HG03432 (cell line): ENCODE measurements around the gene IL20RA.
"Not testable (repeated sequence)": the region's sequence is repeated elsewhere in the genome, so short reads cannot be mapped to it uniquely, and the experiment has no call there.

Experiments used
- ATAC-seq: cut with Tn5 transposase; IDR thresholded peaks from one replicate; pipeline ENCODE4 v1.9.1; 2021; ENCODE audit warnings: mild to moderate bottlenecking, moderate library complexity; ENCODE audit not compliant: unreplicated experiment

The IL20RA gene

GRCh38 chr6:137044366-137045221 is at the start of gene IL20RA:
Gene IL20RA, minus strand, starts transcription at chr6:137044965. Its CDS starts 237 bp downstream, at chr6:137044728.
- peak; percentile 54 for ATAC-seq

DNA sequence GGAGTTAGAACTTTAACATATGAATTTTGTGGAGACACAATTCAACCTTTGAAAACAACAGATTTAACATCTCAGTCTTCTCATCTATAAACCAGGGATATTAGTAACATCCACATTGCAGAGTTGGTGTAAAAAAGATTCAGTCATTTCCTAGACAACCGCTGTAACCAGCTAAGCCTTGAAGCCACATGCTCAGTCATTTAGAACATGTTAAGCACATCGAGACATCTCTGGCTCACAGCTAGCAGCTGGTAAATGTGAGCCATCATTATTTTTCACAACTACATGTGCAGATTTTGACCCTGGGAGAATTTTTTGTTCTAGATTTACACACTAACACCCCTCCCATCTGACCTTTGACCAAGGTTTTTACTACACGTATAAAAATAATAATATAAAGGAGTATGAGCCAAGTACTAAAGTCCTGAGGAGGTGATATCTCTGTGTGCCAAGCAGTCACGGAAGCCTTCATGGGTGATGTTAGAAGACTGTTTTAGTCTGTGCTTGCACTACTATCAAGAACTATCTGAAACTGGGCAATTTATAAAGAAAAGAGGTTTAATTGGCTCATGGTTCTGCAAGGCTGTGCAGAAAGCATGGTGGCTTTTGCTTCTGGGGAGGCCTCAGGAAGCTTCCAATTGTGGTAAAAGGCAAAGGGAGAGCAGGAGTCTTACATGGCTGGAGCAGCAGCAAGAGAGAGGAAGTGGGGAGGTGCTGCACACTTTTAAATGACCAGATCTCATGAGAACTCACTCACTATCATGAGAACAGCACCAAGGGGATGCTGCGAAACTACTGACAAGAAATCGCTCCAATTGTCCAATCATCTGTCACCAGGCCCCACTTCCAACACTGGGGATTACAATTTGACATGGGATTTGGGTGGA is 48.7 kb upstream of the IL20RA start:
- no peak for ATAC-seq

GRCh38 chr6:137092018-137092417 is 47.3 kb upstream of the IL20RA start:
- no peak for ATAC-seq

- ATAC-seq = no peak
Observed at GRCh38 chr6:137089305-137089704, 44.5 kb upstream of the IL20RA start.

- ATAC-seq = peak; percentile 57
Observed at GRCh38 chr6:137087902-137088301, 43.1 kb upstream of the IL20RA start.

DNA sequence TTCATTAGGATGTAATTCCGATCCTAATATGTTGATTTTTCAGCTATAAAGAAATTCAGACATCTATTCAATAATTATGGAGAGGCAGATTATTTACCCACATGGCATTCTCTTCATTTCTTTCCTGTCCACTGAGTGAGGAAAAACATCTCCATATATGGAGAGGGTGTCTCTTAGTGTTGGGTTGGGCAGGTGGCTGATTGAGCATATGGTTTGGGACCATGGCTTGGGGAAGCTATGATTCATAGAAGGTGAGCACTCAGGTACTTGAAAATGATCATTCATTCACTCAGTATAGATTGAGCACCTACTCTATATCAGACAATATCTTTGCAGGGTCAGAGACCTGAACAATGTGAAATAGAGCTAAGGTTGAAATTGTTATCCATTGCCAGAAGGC is 41.3 kb upstream of the IL20RA start:
- no peak for ATAC-seq

- ATAC-seq = no peak
Observed at GRCh38 chr6:137084865-137085617, 40.3 kb upstream of the IL20RA start.

GRCh38 chr6:137084090-137084489 is 39.3 kb upstream of the IL20RA start:
- ATAC-seq = no peak

- no peak for ATAC-seq
Observed at GRCh38 chr6:137081997-137082396, 37.2 kb upstream of the IL20RA start.

GRCh38 chr6:137080711-137081110 is 35.9 kb upstream of the IL20RA start:
- no peak for ATAC-seq

- ATAC-seq = peak; percentile 99
Observed at GRCh38 chr6:137076277-137077068, 31.7 kb upstream of the IL20RA start.

- ATAC-seq = not testable (repeated sequence)
Observed at GRCh38 chr6:137075790-137076189, 31.0 kb upstream of the IL20RA start.

- no peak for ATAC-seq
Observed at GRCh38 chr6:137070303-137070702, 25.5 kb upstream of the IL20RA start.

DNA sequence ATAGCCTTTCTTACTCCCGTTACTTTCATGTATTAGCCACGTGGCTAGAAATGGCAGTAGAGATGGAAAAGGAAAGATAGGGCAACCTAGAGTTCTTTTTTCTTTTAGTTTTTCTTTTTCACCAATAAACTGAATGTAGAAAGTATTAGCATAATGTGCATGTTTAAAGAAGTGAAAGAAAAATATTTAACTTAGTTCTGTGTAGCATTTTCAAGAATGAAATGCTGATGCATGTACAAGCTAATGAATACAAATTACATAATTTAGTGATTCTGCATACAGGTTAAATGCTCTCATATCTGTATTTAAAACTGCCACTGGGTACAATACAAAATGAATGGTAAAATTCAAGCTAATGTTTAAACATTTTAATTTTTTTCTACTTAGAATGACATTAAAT is 22.6 kb upstream of the IL20RA start:
- no peak for ATAC-seq

- ATAC-seq = no peak
Observed at GRCh38 chr6:137058037-137058436, 13.3 kb upstream of the IL20RA start.

GRCh38 chr6:137056121-137056880 is 11.5 kb upstream of the IL20RA start:
- no peak for ATAC-seq

- no peak for ATAC-seq
Observed at GRCh38 chr6:137051790-137052472, 7.2 kb upstream of the IL20RA start.

- ATAC-seq = no peak
Observed at GRCh38 chr6:137049095-137049494, 4.3 kb upstream of the IL20RA start.

DNA sequence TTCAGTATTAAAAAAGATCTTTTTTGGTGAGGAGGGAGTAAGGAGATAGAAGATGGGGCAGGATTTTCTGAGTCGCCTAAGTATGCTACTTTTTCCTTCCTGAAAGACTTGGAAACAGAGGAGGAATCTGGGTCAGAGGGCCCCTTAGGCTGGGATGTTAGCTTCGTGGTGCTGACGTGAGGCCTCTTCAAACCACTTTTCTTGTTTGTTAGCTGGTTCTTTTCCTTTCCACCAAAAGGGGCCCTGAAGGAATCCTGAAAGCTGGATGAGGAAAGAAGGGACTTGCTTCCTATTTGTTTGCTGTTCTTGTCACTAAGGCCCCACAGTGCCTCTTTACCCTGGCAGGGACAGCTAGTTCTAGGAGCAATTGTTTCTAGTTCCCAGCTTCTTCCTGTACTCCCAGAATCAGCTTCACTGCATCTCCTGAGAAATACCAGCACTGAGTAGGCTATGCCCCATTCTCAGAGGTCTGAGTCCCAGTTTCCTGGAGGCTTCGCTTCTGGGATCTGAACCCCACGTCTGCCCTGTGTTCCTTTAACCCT is 2.2 kb upstream of the IL20RA start:
- no peak for ATAC-seq
